K562 (cell line): ENCODE results near the gene SLC10A2.

Source experiments
- ARHGAP35 ChIP-seq: fragments of 450-650 bp; IDR thresholded peaks from 2 replicates; pipeline ENCODE4 v1.6.1; 2018; ENCODE audit not compliant: partially characterized antibody
- JUNB ChIP-seq: fragments of 450-650 bp; formaldehyde crosslinking; conservative IDR thresholded peaks from 2 replicates; pipeline ENCODE4 v1.4.0; 2020; ENCODE audit warnings: mild to moderate bottlenecking
- KDM1A ChIP-seq, 2 experiments: fragments of 450-650 bp; IDR thresholded peaks; 2 replicates each; pipeline ENCODE4 v1.6.1; 2016; ENCODE audit warnings: mild to moderate bottlenecking in 2 of 2
- MTF1 ChIP-seq: fragments of 250-450 bp; sonication (Bioruptor Pico); IDR thresholded peaks from 2 replicates; pipeline ENCODE4 v1.9.0; 2021; ENCODE audit warnings: moderate library complexity, mild to moderate bottlenecking, inconsistent platforms, borderline replicate concordance
- POLR2AphosphoS5 ChIP-seq: IDR thresholded peaks from 2 replicates; pipeline ENCODE4 v1.6.1; 2011; ENCODE audit warnings: mild to moderate bottlenecking, low read depth, low read length, moderate library complexity; ENCODE audit not compliant: control insufficient read depth, insufficient read depth
- RFX5 ChIP-seq: IDR thresholded peaks from 2 replicates; pipeline ENCODE4 v1.6.1; 2011; ENCODE audit warnings: low read depth, mild to moderate bottlenecking, improper control_type of control experiment, low read length
- SIRT6 ChIP-seq: IDR thresholded peaks from one replicate; pipeline ENCODE4 v1.6.1; 2012; ENCODE audit warnings: low read depth, mild to moderate bottlenecking, control low read depth, inconsistent platforms, low read length, moderate library complexity
- SP1 ChIP-seq: sonication (generic); formaldehyde crosslinking; IDR thresholded peaks from 2 replicates; pipeline ENCODE4 v1.8.1; 2022; ENCODE audit warnings: mild to moderate bottlenecking, missing genetic modification reagents
- ZNF354B ChIP-seq: fragments of 250-450 bp; sonication (Bioruptor Pico); IDR thresholded peaks from 2 replicates; pipeline ENCODE4 v1.4.0; 2020
- TF ChIP-seq, protein P1 (sequence below): sonication (generic); formaldehyde crosslinking; IDR thresholded peaks from 2 replicates; pipeline ENCODE4 v1.8.0; 2023; ENCODE audit warnings: mild to moderate bottlenecking, missing genetic modification reagents
- TF ChIP-seq, protein P2 (sequence below): fragments of 250-450 bp; sonication (Bioruptor Pico); IDR thresholded peaks from 2 replicates; pipeline ENCODE4 v1.5.0; 2021
- TF ChIP-seq, protein P3 (sequence below): fragments of 450-650 bp; formaldehyde crosslinking; IDR thresholded peaks from 2 replicates; pipeline ENCODE4 v1.4.0; 2020; ENCODE audit warnings: mild to moderate bottlenecking, moderate library complexity

DNA sequence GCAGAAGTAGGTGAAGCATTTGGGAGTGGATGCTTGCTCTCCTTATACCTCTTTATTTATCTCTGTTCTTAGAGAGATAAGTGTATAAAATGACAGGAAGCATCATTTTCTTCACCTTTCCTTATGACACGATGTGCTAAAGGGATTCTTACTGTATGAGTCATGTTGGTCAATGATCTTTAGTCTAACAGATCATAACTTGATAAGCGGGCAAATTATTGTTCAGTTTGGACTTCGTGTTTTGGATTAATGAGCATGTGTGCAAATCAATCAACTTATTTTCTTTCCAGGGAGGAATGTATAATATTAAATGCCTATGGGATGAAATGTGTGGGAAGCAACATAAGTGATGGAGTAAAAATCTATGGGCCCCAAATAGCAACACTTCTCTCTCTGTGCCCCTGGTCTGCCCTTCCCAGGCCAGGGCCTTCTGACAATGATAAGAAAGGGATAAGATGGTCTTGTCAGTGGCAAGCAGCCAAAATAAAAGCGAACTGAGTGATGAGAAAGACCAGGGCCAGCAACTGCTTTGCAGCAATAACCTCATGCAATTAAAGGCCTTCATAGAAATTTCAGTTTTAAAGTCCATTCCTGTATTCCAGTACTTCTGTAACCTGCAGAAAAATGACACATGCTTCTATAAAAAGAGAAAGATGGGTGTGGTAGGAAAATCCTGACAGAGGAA is 61.4 kb downstream of the SLC10A2 start:
- no peak for TF ChIP-seq JUNB (CRISPR knock-in tag)
- no peak for TF ChIP-seq POLR2AphosphoS5
- no peak for TF ChIP-seq SIRT6
- TF ChIP-seq, protein P1, sequence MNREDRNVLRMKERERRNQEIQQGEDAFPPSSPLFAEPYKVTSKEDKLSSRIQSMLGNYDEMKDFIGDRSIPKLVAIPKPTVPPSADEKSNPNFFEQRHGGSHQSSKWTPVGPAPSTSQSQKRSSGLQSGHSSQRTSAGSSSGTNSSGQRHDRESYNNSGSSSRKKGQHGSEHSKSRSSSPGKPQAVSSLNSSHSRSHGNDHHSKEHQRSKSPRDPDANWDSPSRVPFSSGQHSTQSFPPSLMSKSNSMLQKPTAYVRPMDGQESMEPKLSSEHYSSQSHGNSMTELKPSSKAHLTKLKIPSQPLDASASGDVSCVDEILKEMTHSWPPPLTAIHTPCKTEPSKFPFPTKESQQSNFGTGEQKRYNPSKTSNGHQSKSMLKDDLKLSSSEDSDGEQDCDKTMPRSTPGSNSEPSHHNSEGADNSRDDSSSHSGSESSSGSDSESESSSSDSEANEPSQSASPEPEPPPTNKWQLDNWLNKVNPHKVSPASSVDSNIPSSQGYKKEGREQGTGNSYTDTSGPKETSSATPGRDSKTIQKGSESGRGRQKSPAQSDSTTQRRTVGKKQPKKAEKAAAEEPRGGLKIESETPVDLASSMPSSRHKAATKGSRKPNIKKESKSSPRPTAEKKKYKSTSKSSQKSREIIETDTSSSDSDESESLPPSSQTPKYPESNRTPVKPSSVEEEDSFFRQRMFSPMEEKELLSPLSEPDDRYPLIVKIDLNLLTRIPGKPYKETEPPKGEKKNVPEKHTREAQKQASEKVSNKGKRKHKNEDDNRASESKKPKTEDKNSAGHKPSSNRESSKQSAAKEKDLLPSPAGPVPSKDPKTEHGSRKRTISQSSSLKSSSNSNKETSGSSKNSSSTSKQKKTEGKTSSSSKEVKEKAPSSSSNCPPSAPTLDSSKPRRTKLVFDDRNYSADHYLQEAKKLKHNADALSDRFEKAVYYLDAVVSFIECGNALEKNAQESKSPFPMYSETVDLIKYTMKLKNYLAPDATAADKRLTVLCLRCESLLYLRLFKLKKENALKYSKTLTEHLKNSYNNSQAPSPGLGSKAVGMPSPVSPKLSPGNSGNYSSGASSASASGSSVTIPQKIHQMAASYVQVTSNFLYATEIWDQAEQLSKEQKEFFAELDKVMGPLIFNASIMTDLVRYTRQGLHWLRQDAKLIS: no peak
- no peak for TF ChIP-seq ZNF354B (CRISPR knock-in tag)
- no peak for TF ChIP-seq SP1
- TF ChIP-seq, protein P2, sequence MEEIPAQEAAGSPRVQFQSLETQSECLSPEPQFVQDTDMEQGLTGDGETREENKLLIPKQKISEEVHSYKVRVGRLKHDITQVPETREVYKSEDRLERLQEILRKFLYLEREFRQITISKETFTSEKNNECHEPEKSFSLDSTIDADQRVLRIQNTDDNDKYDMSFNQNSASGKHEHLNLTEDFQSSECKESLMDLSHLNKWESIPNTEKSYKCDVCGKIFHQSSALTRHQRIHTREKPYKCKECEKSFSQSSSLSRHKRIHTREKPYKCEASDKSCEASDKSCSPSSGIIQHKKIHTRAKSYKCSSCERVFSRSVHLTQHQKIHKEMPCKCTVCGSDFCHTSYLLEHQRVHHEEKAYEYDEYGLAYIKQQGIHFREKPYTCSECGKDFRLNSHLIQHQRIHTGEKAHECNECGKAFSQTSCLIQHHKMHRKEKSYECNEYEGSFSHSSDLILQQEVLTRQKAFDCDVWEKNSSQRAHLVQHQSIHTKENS (CRISPR knock-in tag): no peak
- no peak for TF ChIP-seq MTF1 (CRISPR knock-in tag)
- no peak for TF ChIP-seq ARHGAP35
- no peak for TF ChIP-seq RFX5
- TF ChIP-seq, protein P3, sequence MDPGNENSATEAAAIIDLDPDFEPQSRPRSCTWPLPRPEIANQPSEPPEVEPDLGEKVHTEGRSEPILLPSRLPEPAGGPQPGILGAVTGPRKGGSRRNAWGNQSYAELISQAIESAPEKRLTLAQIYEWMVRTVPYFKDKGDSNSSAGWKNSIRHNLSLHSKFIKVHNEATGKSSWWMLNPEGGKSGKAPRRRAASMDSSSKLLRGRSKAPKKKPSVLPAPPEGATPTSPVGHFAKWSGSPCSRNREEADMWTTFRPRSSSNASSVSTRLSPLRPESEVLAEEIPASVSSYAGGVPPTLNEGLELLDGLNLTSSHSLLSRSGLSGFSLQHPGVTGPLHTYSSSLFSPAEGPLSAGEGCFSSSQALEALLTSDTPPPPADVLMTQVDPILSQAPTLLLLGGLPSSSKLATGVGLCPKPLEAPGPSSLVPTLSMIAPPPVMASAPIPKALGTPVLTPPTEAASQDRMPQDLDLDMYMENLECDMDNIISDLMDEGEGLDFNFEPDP (CRISPR knock-in tag): no peak
- TF ChIP-seq KDM1A (IDR thresholded peaks at IDR 0.05): no peak
